Neural progenitor cell (in vitro differentiated cells): ENCODE measurements around the gene STX19. TPM values are rescaled to one million over a fixed set of nuclear protein-coding genes. Genes with fewer than 3 reads are reported as not detected.

Experiments used
- DNase-seq: peaks from one replicate; pipeline ENCODE4 v3.0.0-alpha.2; 2016; ENCODE audit warnings: low spot score
- H2AFZ ChIP-seq: fragments of 200-600 bp; sonication (generic); replicated peaks from 2 replicates; pipeline ENCODE4 v1.6.1; 2016; ENCODE audit warnings: antibody characterized with exemption
- H3F3A ChIP-seq: fragments of 200-600 bp; sonication (generic); 2 replicates; pipeline ENCODE4 v1.6.1; 2016; ENCODE audit warnings: antibody characterized with exemption, low read depth
- H3K27ac ChIP-seq: fragments of 200-600 bp; sonication (generic); 2 replicates; pipeline ENCODE4 v1.5.1; 2016; ENCODE audit warnings: mild to moderate bottlenecking
- H3K27me3 ChIP-seq: fragments of 200-600 bp; sonication (generic); 2 replicates; pipeline ENCODE4 v1.6.1; 2016; ENCODE audit warnings: mild to moderate bottlenecking, moderate library complexity
- H3K36me3 ChIP-seq: fragments of 200-600 bp; sonication (generic); 2 replicates; pipeline ENCODE4 v1.5.1; 2016
- H3K4me1 ChIP-seq: fragments of 200-600 bp; sonication (generic); 2 replicates; pipeline ENCODE4 v1.6.1; 2016; ENCODE audit warnings: mixed run types
- H3K4me2 ChIP-seq: fragments of 200-600 bp; sonication (generic); 2 replicates; pipeline ENCODE4 v1.6.1; 2016
- H3K4me3 ChIP-seq: fragments of 200-600 bp; sonication (generic); 2 replicates; pipeline ENCODE4 v1.5.1; 2016
- H3K79me2 ChIP-seq: fragments of 200-600 bp; sonication (generic); 2 replicates; pipeline ENCODE4 v1.6.1; 2016; ENCODE audit warnings: low read depth
- H3K9ac ChIP-seq: fragments of 200-600 bp; sonication (generic); 2 replicates; pipeline ENCODE4 v1.6.1; 2016
- H3K9me3 ChIP-seq: fragments of 200-600 bp; sonication (generic); 2 replicates; pipeline ENCODE4 v1.5.1; 2016; ENCODE audit warnings: low read depth
- H4K20me1 ChIP-seq: fragments of 200-600 bp; sonication (generic); 2 replicates; pipeline ENCODE4 v1.6.1; 2016; ENCODE audit warnings: low read depth
- H3K27ac Mint-ChIP-seq: 3 replicates; pipeline ENCODE4 v1.8.0; 2021; ENCODE audit warnings: mixed read lengths
- H3K27me3 Mint-ChIP-seq: 2 replicates; pipeline ENCODE4 v1.8.0; 2022; ENCODE audit warnings: low read depth, mild to moderate bottlenecking, inconsistent platforms, moderate library complexity, mixed read lengths; ENCODE audit not compliant: insufficient read depth
- H3K36me3 Mint-ChIP-seq: 3 replicates; pipeline ENCODE4 v1.8.0; 2021; ENCODE audit warnings: mixed read lengths
- H3K4me1 Mint-ChIP-seq: 3 replicates; pipeline ENCODE4 v1.8.0; 2021; ENCODE audit warnings: mixed read lengths
- H3K4me3 Mint-ChIP-seq: 3 replicates; pipeline ENCODE4 v1.8.0; 2021; ENCODE audit warnings: mild to moderate bottlenecking, moderate library complexity, mixed read lengths
- H3K9me3 Mint-ChIP-seq: 3 replicates; pipeline ENCODE4 v1.8.0; 2020; ENCODE audit warnings: mixed read lengths
- CTCF ChIP-seq: fragments of 200-600 bp; sonication (generic); IDR thresholded peaks from 2 replicates; pipeline ENCODE4 v1.5.1; 2017; ENCODE audit warnings: antibody characterized with exemption, mild to moderate bottlenecking
- EZH2 ChIP-seq: fragments of 200-600 bp; sonication (generic); IDR thresholded peaks from 2 replicates; pipeline ENCODE4 v1.6.1; 2017; ENCODE audit warnings: antibody characterized with exemption, mild to moderate bottlenecking, moderate library complexity
- EZH2phosphoT487 ChIP-seq: fragments of 200-600 bp; sonication (generic); IDR thresholded peaks from 2 replicates; pipeline ENCODE4 v1.6.1; 2017; ENCODE audit warnings: antibody characterized with exemption
- total RNA-seq: library from RNA; depleted of rRNA; stranded (reverse); fragments of >200 nt; gene quantifications from 2 replicates; pipeline ENCODE4 v1.2.3, GENCODE V29; 2015; ENCODE audit warnings: low replicate concordance

The STX19 gene
- total RNA-seq, 1 donor from 2014 or later = not detected

GRCh38 chr3:94008253-94008652 is 20.1 kb downstream of the STX19 start:
- H3K4me3 Mint-ChIP-seq = no peak overlapping the region
- no peak overlapping the region for H3K9ac ChIP-seq
- no peaks in the 10 kb centered on the region for H3K79me2 ChIP-seq
- no peak for TF ChIP-seq EZH2phosphoT487
- TF ChIP-seq EZH2 = no peak
- TF ChIP-seq CTCF = no peak
- no peak overlapping the region for H2AFZ ChIP-seq
- no peaks in the 10 kb centered on the region for H3K9me3 Mint-ChIP-seq
- H3K4me1 ChIP-seq = no peaks in the 10 kb centered on the region
- H3K4me1 Mint-ChIP-seq = no peaks in the 10 kb centered on the region
- no peaks in the 10 kb centered on the region for H3K27me3 Mint-ChIP-seq
- no peaks in the 10 kb centered on the region for H3K36me3 ChIP-seq
- no peaks in the 10 kb centered on the region for H4K20me1 ChIP-seq
- H3K36me3 Mint-ChIP-seq = peaks cover 10% of the 10 kb centered on the region
- H3K27ac ChIP-seq = no peak overlapping the region
- no peak overlapping the region for H3K4me3 ChIP-seq
- H3K27ac Mint-ChIP-seq = no peak overlapping the region
- no peak for DNase-seq
- no peak overlapping the region for H3K4me2 ChIP-seq
- H3K27me3 ChIP-seq = no peaks in the 10 kb centered on the region
- H3K9me3 ChIP-seq = no peaks in the 10 kb centered on the region
- H3F3A ChIP-seq = no peaks in the 10 kb centered on the region

GRCh38 chr3:94004301-94004910 is 24.0 kb downstream of the STX19 start:
- H3K4me3 ChIP-seq = no peak overlapping the region
- no peaks in the 10 kb centered on the region for H3K4me1 ChIP-seq
- H3K27ac Mint-ChIP-seq = no peak overlapping the region

GRCh38 chr3:94001827-94002495 is 26.4 kb downstream of the STX19 start:
- H3K27ac ChIP-seq = no peak overlapping the region
- no peaks in the 10 kb centered on the region for H3K36me3 ChIP-seq
- H3K27me3 Mint-ChIP-seq = no peaks in the 10 kb centered on the region
- peaks cover 4% of the 10 kb centered on the region for H4K20me1 ChIP-seq
- no peaks in the 10 kb centered on the region for H3K27me3 ChIP-seq
- no peak overlapping the region for H3K4me3 Mint-ChIP-seq
- no peaks in the 10 kb centered on the region for H3F3A ChIP-seq
- TF ChIP-seq EZH2 (no peak), EZH2phosphoT487 (no peak), CTCF (no peak)
- H3K4me2 ChIP-seq = no peak overlapping the region
- H2AFZ ChIP-seq = no peak overlapping the region
- H3K4me1 Mint-ChIP-seq = no peaks in the 10 kb centered on the region
- H3K9me3 ChIP-seq = no peaks in the 10 kb centered on the region
- no peaks in the 10 kb centered on the region for H3K4me1 ChIP-seq
- H3K79me2 ChIP-seq = no peaks in the 10 kb centered on the region
- DNase-seq = no peak
- H3K36me3 Mint-ChIP-seq = peaks cover 17% of the 10 kb centered on the region
- H3K9me3 Mint-ChIP-seq = no peaks in the 10 kb centered on the region
- H3K9ac ChIP-seq = no peak overlapping the region
- H3K27ac Mint-ChIP-seq = no peak overlapping the region
- no peak overlapping the region for H3K4me3 ChIP-seq

More at GRCh38 chr3:94004301-94004910, 24.0 kb downstream of the STX19 start:
- no peaks in the 10 kb centered on the region for H3K27me3 Mint-ChIP-seq
- Histone ChIP-seq H3K9me3 (no peaks in the 10 kb centered on the region), H3K4me2 (no peak overlapping the region), H3K27ac (no peak overlapping the region), H3K36me3 (no peaks in the 10 kb centered on the region), H3K79me2 (no peaks in the 10 kb centered on the region), H3K27me3 (no peaks in the 10 kb centered on the region), H4K20me1 (peaks cover 4% of the 10 kb centered on the region), H3K9ac (no peak overlapping the region), H3F3A (no peaks in the 10 kb centered on the region), H2AFZ (no peak overlapping the region)
- no peak overlapping the region for H3K4me3 Mint-ChIP-seq
- H3K36me3 Mint-ChIP-seq = peaks cover 12% of the 10 kb centered on the region
- TF ChIP-seq CTCF = peak; percentile 74
- TF ChIP-seq EZH2phosphoT487 = no peak
- TF ChIP-seq EZH2 = no peak
- no peaks in the 10 kb centered on the region for H3K4me1 Mint-ChIP-seq
- no peaks in the 10 kb centered on the region for H3K9me3 Mint-ChIP-seq
- DNase-seq = peak; percentile 30
